Peyer's patch (tissue), 4 donors: Measurements from ENCODE around the gene COMMD7. TPM values are rescaled to one million over a fixed set of nuclear protein-coding genes. Genes with fewer than 3 reads are reported as not detected.
A peak's percentile ranks its signal among the peaks of the same experiment; 100 is the strongest.
"Not testable (repeated sequence)": the region's sequence is repeated elsewhere in the genome, so short reads cannot be mapped to it uniquely, and the experiment has no call there.

Experiments
- DNase-seq, 3 donors: peaks; one replicate each; pipeline ENCODE4 v3.0.0-alpha.2; 2017 to 2019
- H3K27ac ChIP-seq, 4 donors: fragments of 200-600 bp; sonication (generic); one replicate each; pipeline ENCODE4 v1.5.1; 2016 to 2019
- H3K27me3 ChIP-seq, 2 donors: fragments of 200-600 bp; sonication (generic); one replicate each; pipeline ENCODE4 v1.5.1; 2019
- H3K36me3 ChIP-seq, 3 donors: fragments of 200-600 bp; sonication (generic); one replicate each; pipeline ENCODE4 v1.5.1; 2016 to 2019
- H3K4me1 ChIP-seq, 4 donors: fragments of 200-600 bp; sonication (generic); one replicate each; pipeline ENCODE4 v1.5.1; 2016 to 2019
- H3K4me3 ChIP-seq, 4 donors: fragments of 200-600 bp; sonication (generic); 1 replicate in 3 of 4; 2 replicates in 1 of 4; pipeline ENCODE4 v1.5.1; 2016 to 2019; ENCODE audit warnings: mild to moderate bottlenecking in 1 of 4
- H3K9me3 ChIP-seq, 4 donors: fragments of 200-600 bp; sonication (generic); one replicate each; pipeline ENCODE4 v1.5.1; 2016 to 2019; ENCODE audit warnings: mild to moderate bottlenecking in 1 of 4
- CTCF ChIP-seq, 6 experiments: fragments of 450-650 bp in 4 of 6; fragments of 200-600 bp in 2 of 6; sonication (generic) in 1 of 6; IDR thresholded peaks; one replicate each; pipeline ENCODE4 v1.5.1; 2017 to 2019; ENCODE audit warnings: antibody characterized with exemption in 6 of 6, mild to moderate bottlenecking in 3 of 6, moderate library complexity in 1 of 6
- POLR2A ChIP-seq, 2 donors: fragments of 450-650 bp; IDR thresholded peaks; one replicate each; pipeline ENCODE4 v1.5.1; 2017; ENCODE audit warnings: antibody characterized with exemption in 2 of 2, mild to moderate bottlenecking in 2 of 2, moderate library complexity in 2 of 2
- total RNA-seq, 4 donors: library from RNA; depleted of rRNA; stranded (reverse); fragments of >200 nt; gene quantifications; one replicate each; pipeline ENCODE4 v1.1.0, GENCODE V29; 2016

The COMMD7 gene
- total RNA-seq, 4 donors from 2014 or later, result 7.9 to 16.3 (median 10.5) TPM

- no peaks in the 10 kb centered on the region for H3K27me3 ChIP-seq
- no peak overlapping the region for H3K4me3 ChIP-seq
- no peak for DNase-seq
- no peak for TF ChIP-seq POLR2A (IDR thresholded peaks at IDR 0.05)
- H3K36me3 ChIP-seq, result no peaks in the 10 kb centered on the region
- no peak overlapping the region for H3K27ac ChIP-seq
- H3K9me3 ChIP-seq, result no peaks in the 10 kb centered on the region
- peaks cover 0 to 13% (median 4%) of the 10 kb centered on the region in 4 donors for H3K4me1 ChIP-seq
Observed at GRCh38 chr20:32741151-32741550, 2.1 kb downstream of the COMMD7 start.

GRCh38 chr20:32737371-32738223 lies 5.7 kb downstream of the COMMD7 start:
- no peak for TF ChIP-seq CTCF (IDR thresholded peaks at IDR 0.05)
- TF ChIP-seq POLR2A (IDR thresholded peaks at IDR 0.05), result no peak
- H3K27me3 ChIP-seq, result no peaks in the 10 kb centered on the region
- no peaks in the 10 kb centered on the region for H3K36me3 ChIP-seq
- DNase-seq, result no peak
- no peaks in the 10 kb centered on the region for H3K9me3 ChIP-seq
- H3K4me1 ChIP-seq, result peaks cover 0 to 4% (median 0%) of the 10 kb centered on the region in 4 donors
- H3K4me3 ChIP-seq, result no peak overlapping the region
- H3K27ac ChIP-seq, result peak overlapping the region in 3 of 4 donors; percentile 18 to 57 (median 40)

- H3K4me1 ChIP-seq, result peaks cover 0 to 11% (median 0%) of the 10 kb centered on the region in 4 donors
- H3K27me3 ChIP-seq, result no peaks in the 10 kb centered on the region
- no peaks in the 10 kb centered on the region for H3K9me3 ChIP-seq
- peaks cover 0 to 15% (median 0%) of the 10 kb centered on the region in 3 donors for H3K36me3 ChIP-seq
- no peak overlapping the region for H3K27ac ChIP-seq
- no peak overlapping the region for H3K4me3 ChIP-seq
- TF ChIP-seq POLR2A (IDR thresholded peaks at IDR 0.05) (no peak), CTCF (IDR thresholded peaks at IDR 0.05) (no peak)
- DNase-seq, result no peak
Observed at GRCh38 chr20:32731882-32732266, 11.4 kb downstream of the COMMD7 start.

GRCh38 chr20:32729334-32729733 lies 13.9 kb downstream of the COMMD7 start:
- not testable (repeated sequence) for H3K27ac ChIP-seq, H3K4me3 ChIP-seq

GRCh38 chr20:32728435-32728834 lies 14.8 kb downstream of the COMMD7 start:
- H3K4me3 ChIP-seq, DNase-seq, H3K9me3 ChIP-seq, H3K27me3 ChIP-seq, H3K27ac ChIP-seq: not testable (repeated sequence)
- Histone ChIP-seq H3K4me1 (peaks cover 0 to 11% (median 0%) of the 10 kb centered on the region in 4 donors), H3K36me3 (peaks cover 0 to 33% (median 0%) of the 10 kb centered on the region in 3 donors)

More at GRCh38 chr20:32729334-32729733, 13.9 kb downstream of the COMMD7 start:
- not testable (repeated sequence) for H3K27me3 ChIP-seq, DNase-seq, H3K9me3 ChIP-seq
- Histone ChIP-seq H3K4me1 (peaks cover 0 to 11% (median 0%) of the 10 kb centered on the region in 4 donors), H3K36me3 (peaks cover 0 to 33% (median 0%) of the 10 kb centered on the region in 3 donors)

- H3K36me3 ChIP-seq, result peaks cover 0 to 33% (median 0%) of the 10 kb centered on the region in 3 donors
- H3K27ac ChIP-seq, result no peak overlapping the region
Observed at GRCh38 chr20:32727683-32728082, 15.6 kb downstream of the COMMD7 start.

More at GRCh38 chr20:32727683-32728082, 15.6 kb downstream of the COMMD7 start:
- no peak overlapping the region for H3K4me3 ChIP-seq
- DNase-seq, result no peak
- no peaks in the 10 kb centered on the region for H3K9me3 ChIP-seq
- H3K27me3 ChIP-seq, result no peaks in the 10 kb centered on the region
- TF ChIP-seq POLR2A (IDR thresholded peaks at IDR 0.05) (no peak), CTCF (IDR thresholded peaks at IDR 0.05) (no peak)
- H3K4me1 ChIP-seq, result peaks cover 0 to 11% (median 0%) of the 10 kb centered on the region in 4 donors
